Liver (tissue), 9 donors: ENCODE results near the gene NEBL. TPM values are rescaled to one million over a fixed set of nuclear protein-coding genes. Genes with fewer than 3 reads are reported as not detected.

Source experiments
- DNase-seq: peaks from one replicate; pipeline ENCODE4 v3.0.0-alpha.2; 2017; ENCODE audit warnings: low spot score
- H3K27ac ChIP-seq, 2 donors: one replicate each; pipeline ENCODE4 v1.7.0; 2013; ENCODE audit warnings: inconsistent platforms in 2 of 2, low read length in 2 of 2, control low read depth in 1 of 2, low read depth in 1 of 2, mild to moderate bottlenecking in 1 of 2
- H3K27me3 ChIP-seq, 4 donors: one replicate each; pipeline versions ENCODE4 v1.6.1 to v1.7.0; 2013; ENCODE audit warnings: low read length in 3 of 4, inconsistent platforms in 1 of 4, mild to moderate bottlenecking in 1 of 4, moderate library complexity in 1 of 4; ENCODE audit not compliant: control insufficient read depth in 4 of 4, insufficient read depth in 4 of 4
- H3K36me3 ChIP-seq, 4 donors: one replicate each; pipeline versions ENCODE4 v1.6.1 to v1.7.0; 2013; ENCODE audit warnings: low read length in 3 of 4, mild to moderate bottlenecking in 3 of 4, low read depth in 1 of 4, moderate library complexity in 1 of 4; ENCODE audit not compliant: control insufficient read depth in 4 of 4, insufficient read depth in 3 of 4
- H3K4me1 ChIP-seq, 4 donors: one replicate each; pipeline versions ENCODE4 v1.6.1 to v1.7.0; 2013; ENCODE audit warnings: low read length in 3 of 4, mild to moderate bottlenecking in 3 of 4, moderate library complexity in 1 of 4; ENCODE audit not compliant: control insufficient read depth in 4 of 4, insufficient read depth in 4 of 4
- H3K4me3 ChIP-seq, 3 donors: one replicate each; pipeline versions ENCODE4 v1.6.1 to v1.7.0; 2013; ENCODE audit warnings: low read length in 3 of 3, control low read depth in 1 of 3, low read depth in 1 of 3, mild to moderate bottlenecking in 1 of 3
- H3K9ac ChIP-seq, 2 donors: one replicate each; pipeline ENCODE4 v1.7.0; 2013; ENCODE audit warnings: low read length in 2 of 2, mild to moderate bottlenecking in 2 of 2, moderate library complexity in 2 of 2, control low read depth in 1 of 2, low read depth in 1 of 2
- H3K9me3 ChIP-seq, 4 donors: one replicate each; pipeline versions ENCODE4 v1.6.1 to v1.7.0; 2013; ENCODE audit warnings: low read length in 3 of 4; ENCODE audit not compliant: control insufficient read depth in 4 of 4
- EGR1 ChIP-seq, 2 donors: IDR thresholded peaks; 2 replicates each; pipeline ENCODE4 v1.6.1; 2016 to 2018; ENCODE audit warnings: antibody characterized with exemption in 2 of 2, low read depth in 2 of 2
- FOXA1 ChIP-seq: IDR thresholded peaks from 2 replicates; pipeline ENCODE4 v1.6.1; 2016; ENCODE audit warnings: antibody characterized with exemption
- FOXA2 ChIP-seq: IDR thresholded peaks from 2 replicates; pipeline ENCODE4 v1.6.1; 2016; ENCODE audit warnings: antibody characterized with exemption
- GABPA ChIP-seq, 2 donors: IDR thresholded peaks in 1 of 2; conservative IDR thresholded peaks in 1 of 2; 2 replicates each; pipeline ENCODE4 v1.6.1; 2016; ENCODE audit warnings: antibody characterized with exemption in 2 of 2, mild to moderate bottlenecking in 1 of 2, moderate library complexity in 1 of 2
- HNF4G ChIP-seq: IDR thresholded peaks from 2 replicates; pipeline ENCODE4 v1.6.1; 2016; ENCODE audit warnings: antibody characterized with exemption
- NR2F2 ChIP-seq: IDR thresholded peaks from 2 replicates; pipeline ENCODE4 v1.6.1; 2016; ENCODE audit warnings: antibody characterized with exemption
- RAD21 ChIP-seq, 2 donors: IDR thresholded peaks; 2 replicates each; pipeline ENCODE4 v1.6.1; 2016; ENCODE audit warnings: antibody characterized with exemption in 2 of 2, mild to moderate bottlenecking in 2 of 2
- SP1 ChIP-seq: IDR thresholded peaks from 2 replicates; pipeline ENCODE4 v1.6.1; 2018; ENCODE audit warnings: antibody characterized with exemption, mild to moderate bottlenecking
- TAF1 ChIP-seq: conservative IDR thresholded peaks from 2 replicates; pipeline ENCODE4 v1.6.1; 2016; ENCODE audit warnings: antibody characterized with exemption, mild to moderate bottlenecking
- YY1 ChIP-seq: IDR thresholded peaks from 2 replicates; pipeline ENCODE4 v1.6.1; 2016; ENCODE audit warnings: antibody characterized with exemption, mild to moderate bottlenecking
- WGBS: extraction: QIAGEN DNeasy Blood & Tissue Kit; methylation state at CpG from one replicate; pipeline ENCODE4 v1.1.7; 2013; 5-methylcytosine and 5-hydroxymethylcytosine counted together
- polyA plus RNA-seq, 2 donors: library from polyadenylated mRNA; stranded (reverse) in 1 of 2; unstranded in 1 of 2; fragments of 200-250 nt in 1 of 2; fragments of >200 nt in 1 of 2; fragmentation: Nextera tagmentation in 1 of 2; extraction: Ambion mirVana in 1 of 2; gene quantifications; one replicate each; pipeline versions ENCODE4 v1.2.1 to v1.2.3, GENCODE V29; 2013 to 2015
- total RNA-seq, 2 donors: library from RNA; depleted of rRNA; stranded (reverse); fragments of >200 nt; gene quantifications; one replicate each; pipeline ENCODE4 v1.2.3, GENCODE V29; 2014
- TF ChIP-seq, protein P1 (sequence below): IDR thresholded peaks from 2 replicates; pipeline ENCODE4 v1.6.1; 2016; ENCODE audit warnings: antibody characterized with exemption
- TF ChIP-seq, protein P2 (sequence below): IDR thresholded peaks from 2 replicates; pipeline ENCODE4 v1.6.1; 2016; ENCODE audit warnings: antibody characterized with exemption
- TF ChIP-seq, protein P3 (sequence below): IDR thresholded peaks from 2 replicates; pipeline ENCODE4 v1.6.1; 2016; ENCODE audit warnings: antibody characterized with exemption
- TF ChIP-seq, protein P4 (sequence below): IDR thresholded peaks from 2 replicates; pipeline ENCODE4 v1.6.1; 2016; ENCODE audit warnings: antibody characterized with exemption, mild to moderate bottlenecking
- TF ChIP-seq, protein P5 (sequence below): fragments of 150-350 bp; IDR thresholded peaks from 2 replicates; pipeline ENCODE4 v1.5.1; 2017; ENCODE audit warnings: improper control_type of control experiment, low read depth, low read length; ENCODE audit not compliant: missing input control
- donor health status: healthy.
- donor health status: healthy.
- donor health status: healthy.
- donor health status: healthy.
- donor health status: healthy.

NEBL gene
- total and polyA plus RNA-seq, 4 donors, result 0.22 to 1.8 (median 0.81) TPM

DNA sequence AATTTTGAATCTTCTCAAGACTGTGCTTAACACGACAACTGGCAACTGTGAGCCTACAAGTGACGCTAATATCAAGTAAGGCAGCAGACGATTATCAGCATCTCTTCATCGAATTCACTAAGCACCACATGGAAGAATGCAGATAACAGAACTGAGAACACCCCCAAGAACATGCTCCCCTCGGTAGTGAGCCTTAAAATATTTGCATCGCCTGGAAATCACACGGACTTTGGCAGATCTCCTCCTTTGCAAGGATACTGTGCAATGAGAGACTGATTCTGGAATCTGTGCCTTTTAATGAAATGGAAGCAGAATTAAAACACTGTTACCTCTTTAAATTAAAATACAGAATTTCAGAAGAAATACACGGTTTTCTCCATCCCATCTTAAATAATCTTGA is 38.2 kb upstream of the NEBL start:
- H3K36me3 ChIP-seq, result no peaks in the 10 kb centered on the region
- H3K27ac ChIP-seq, result no peak overlapping the region
- peaks cover 2 to 18% (median 3%) of the 10 kb centered on the region in 4 donors for H3K4me1 ChIP-seq
- no peak overlapping the region for H3K9ac ChIP-seq
- no peak overlapping the region for H3K4me3 ChIP-seq
- peaks cover 0 to 4% (median under 1%) of the 10 kb centered on the region in 4 donors for H3K9me3 ChIP-seq
- 92% methylated on average over 8 of the region's 8 CpGs for WGBS
- TF ChIP-seq SP1 (no peak), FOXA2 (no peak), EGR1 (IDR thresholded peaks at IDR 0.05; ENCODE audit: low read depth in 2 of 2) (no peak), TAF1 (no peak)
- TF ChIP-seq, protein P1, sequence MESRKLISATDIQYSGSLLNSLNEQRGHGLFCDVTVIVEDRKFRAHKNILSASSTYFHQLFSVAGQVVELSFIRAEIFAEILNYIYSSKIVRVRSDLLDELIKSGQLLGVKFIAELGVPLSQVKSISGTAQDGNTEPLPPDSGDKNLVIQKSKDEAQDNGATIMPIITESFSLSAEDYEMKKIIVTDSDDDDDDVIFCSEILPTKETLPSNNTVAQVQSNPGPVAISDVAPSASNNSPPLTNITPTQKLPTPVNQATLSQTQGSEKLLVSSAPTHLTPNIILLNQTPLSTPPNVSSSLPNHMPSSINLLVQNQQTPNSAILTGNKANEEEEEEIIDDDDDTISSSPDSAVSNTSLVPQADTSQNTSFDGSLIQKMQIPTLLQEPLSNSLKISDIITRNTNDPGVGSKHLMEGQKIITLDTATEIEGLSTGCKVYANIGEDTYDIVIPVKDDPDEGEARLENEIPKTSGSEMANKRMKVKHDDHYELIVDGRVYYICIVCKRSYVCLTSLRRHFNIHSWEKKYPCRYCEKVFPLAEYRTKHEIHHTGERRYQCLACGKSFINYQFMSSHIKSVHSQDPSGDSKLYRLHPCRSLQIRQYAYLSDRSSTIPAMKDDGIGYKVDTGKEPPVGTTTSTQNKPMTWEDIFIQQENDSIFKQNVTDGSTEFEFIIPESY, result no peak
- TF ChIP-seq, protein P2, sequence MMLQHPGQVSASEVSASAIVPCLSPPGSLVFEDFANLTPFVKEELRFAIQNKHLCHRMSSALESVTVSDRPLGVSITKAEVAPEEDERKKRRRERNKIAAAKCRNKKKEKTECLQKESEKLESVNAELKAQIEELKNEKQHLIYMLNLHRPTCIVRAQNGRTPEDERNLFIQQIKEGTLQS, result no peak
- TF ChIP-seq, protein P3, sequence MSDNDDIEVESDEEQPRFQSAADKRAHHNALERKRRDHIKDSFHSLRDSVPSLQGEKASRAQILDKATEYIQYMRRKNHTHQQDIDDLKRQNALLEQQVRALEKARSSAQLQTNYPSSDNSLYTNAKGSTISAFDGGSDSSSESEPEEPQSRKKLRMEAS, result no peak
- DNase-seq, result no peak
- no peaks in the 10 kb centered on the region for H3K27me3 ChIP-seq

DNA sequence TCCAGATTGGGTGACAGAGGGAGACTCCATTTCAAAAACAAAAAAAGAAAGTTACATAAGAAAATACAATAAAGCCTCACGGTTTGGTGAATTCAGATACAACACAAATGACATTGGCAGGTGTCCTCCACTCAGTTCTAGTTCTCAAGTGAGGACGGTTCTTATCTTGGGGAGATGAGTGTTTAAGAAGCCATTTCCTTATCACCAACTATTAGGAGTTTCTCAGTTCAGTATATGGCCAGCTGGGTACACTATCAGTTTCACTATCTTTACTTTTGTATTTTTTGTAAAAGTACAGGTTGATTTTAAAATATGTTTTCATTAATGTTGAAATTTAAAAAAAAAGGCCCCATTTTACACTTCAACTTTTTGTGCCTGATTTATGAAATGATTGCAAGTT is 36.6 kb upstream of the NEBL start:
- Histone ChIP-seq H3K36me3 (no peaks in the 10 kb centered on the region), H3K9ac (no peak overlapping the region), H3K27ac (no peak overlapping the region), H3K9me3 (peaks cover 0 to 4% (median under 1%) of the 10 kb centered on the region in 4 donors), H3K4me3 (no peak overlapping the region), H3K27me3 (no peaks in the 10 kb centered on the region), H3K4me1 (peaks cover 2 to 18% (median 3%) of the 10 kb centered on the region in 4 donors)
- TF ChIP-seq, protein P3, result no peak
- TF ChIP-seq, protein P4, sequence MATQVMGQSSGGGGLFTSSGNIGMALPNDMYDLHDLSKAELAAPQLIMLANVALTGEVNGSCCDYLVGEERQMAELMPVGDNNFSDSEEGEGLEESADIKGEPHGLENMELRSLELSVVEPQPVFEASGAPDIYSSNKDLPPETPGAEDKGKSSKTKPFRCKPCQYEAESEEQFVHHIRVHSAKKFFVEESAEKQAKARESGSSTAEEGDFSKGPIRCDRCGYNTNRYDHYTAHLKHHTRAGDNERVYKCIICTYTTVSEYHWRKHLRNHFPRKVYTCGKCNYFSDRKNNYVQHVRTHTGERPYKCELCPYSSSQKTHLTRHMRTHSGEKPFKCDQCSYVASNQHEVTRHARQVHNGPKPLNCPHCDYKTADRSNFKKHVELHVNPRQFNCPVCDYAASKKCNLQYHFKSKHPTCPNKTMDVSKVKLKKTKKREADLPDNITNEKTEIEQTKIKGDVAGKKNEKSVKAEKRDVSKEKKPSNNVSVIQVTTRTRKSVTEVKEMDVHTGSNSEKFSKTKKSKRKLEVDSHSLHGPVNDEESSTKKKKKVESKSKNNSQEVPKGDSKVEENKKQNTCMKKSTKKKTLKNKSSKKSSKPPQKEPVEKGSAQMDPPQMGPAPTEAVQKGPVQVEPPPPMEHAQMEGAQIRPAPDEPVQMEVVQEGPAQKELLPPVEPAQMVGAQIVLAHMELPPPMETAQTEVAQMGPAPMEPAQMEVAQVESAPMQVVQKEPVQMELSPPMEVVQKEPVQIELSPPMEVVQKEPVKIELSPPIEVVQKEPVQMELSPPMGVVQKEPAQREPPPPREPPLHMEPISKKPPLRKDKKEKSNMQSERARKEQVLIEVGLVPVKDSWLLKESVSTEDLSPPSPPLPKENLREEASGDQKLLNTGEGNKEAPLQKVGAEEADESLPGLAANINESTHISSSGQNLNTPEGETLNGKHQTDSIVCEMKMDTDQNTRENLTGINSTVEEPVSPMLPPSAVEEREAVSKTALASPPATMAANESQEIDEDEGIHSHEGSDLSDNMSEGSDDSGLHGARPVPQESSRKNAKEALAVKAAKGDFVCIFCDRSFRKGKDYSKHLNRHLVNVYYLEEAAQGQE, result no peak
- TF ChIP-seq, protein P5, sequence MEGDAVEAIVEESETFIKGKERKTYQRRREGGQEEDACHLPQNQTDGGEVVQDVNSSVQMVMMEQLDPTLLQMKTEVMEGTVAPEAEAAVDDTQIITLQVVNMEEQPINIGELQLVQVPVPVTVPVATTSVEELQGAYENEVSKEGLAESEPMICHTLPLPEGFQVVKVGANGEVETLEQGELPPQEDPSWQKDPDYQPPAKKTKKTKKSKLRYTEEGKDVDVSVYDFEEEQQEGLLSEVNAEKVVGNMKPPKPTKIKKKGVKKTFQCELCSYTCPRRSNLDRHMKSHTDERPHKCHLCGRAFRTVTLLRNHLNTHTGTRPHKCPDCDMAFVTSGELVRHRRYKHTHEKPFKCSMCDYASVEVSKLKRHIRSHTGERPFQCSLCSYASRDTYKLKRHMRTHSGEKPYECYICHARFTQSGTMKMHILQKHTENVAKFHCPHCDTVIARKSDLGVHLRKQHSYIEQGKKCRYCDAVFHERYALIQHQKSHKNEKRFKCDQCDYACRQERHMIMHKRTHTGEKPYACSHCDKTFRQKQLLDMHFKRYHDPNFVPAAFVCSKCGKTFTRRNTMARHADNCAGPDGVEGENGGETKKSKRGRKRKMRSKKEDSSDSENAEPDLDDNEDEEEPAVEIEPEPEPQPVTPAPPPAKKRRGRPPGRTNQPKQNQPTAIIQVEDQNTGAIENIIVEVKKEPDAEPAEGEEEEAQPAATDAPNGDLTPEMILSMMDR, result no peak
- no peak for TF ChIP-seq FOXA2
- no peak for TF ChIP-seq GABPA (IDR thresholded peaks at IDR 0.05 in 1 of 2, conservative IDR thresholded peaks at IDR 0.05 in 1 of 2)
- TF ChIP-seq HNF4G, result no peak
- TF ChIP-seq YY1, result no peak
- no peak for TF ChIP-seq FOXA1
- no peak for TF ChIP-seq RAD21 (IDR thresholded peaks at IDR 0.05)
- no peak for TF ChIP-seq NR2F2
- TF ChIP-seq, protein P1, result no peak
- WGBS, result 72% methylated on average over 2 of the region's 2 CpGs
- DNase-seq, result no peak
